ENCODE results near the gene VAMP2.
A peak's percentile ranks its signal among the peaks of the same experiment; 100 is the strongest.

Gene VAMP2

GRCh38 chr17:8204761-8205555 lies 42.2 kb upstream of the VAMP2 start:
- no CpG with 5 or more reads among the region's 19 CpGs for WGBS (ENCODE audit: extremely low coverage, insufficient coverage, insufficient read length)
- H3K27me3 ChIP-seq (ENCODE audit: insufficient read depth, low read length), result no peaks in the 10 kb centered on the region

GRCh38 chr17:8192070-8192815 lies 29.5 kb upstream of the VAMP2 start:
- H3K27me3 ChIP-seq (ENCODE audit: insufficient read depth, low read length), result no peaks in the 10 kb centered on the region
- H2BK12ac ChIP-seq (ENCODE audit: low read length), result no peak overlapping the region
- H3K9ac ChIP-seq (ENCODE audit: low read length), result no peak overlapping the region
- H3K36me3 ChIP-seq (ENCODE audit: control insufficient read depth in 1 of 2, insufficient read depth in 2 of 2, low read length in 2 of 2), result no peaks in the 10 kb centered on the region
- peak overlapping the region; percentile 17 for H4K12ac ChIP-seq (ENCODE audit: low read depth, low read length)
- peak overlapping the region; percentile 21 for H2AFZ ChIP-seq (ENCODE audit: insufficient read depth, low read length, poor library complexity)
- H2BK120ac ChIP-seq (ENCODE audit: insufficient read depth, low read length, poor library complexity), result no peak overlapping the region
- no peak overlapping the region for H3K4me3 ChIP-seq (ENCODE audit: low read depth, low read length)
- no CpG with 5 or more reads among the region's 12 CpGs for WGBS (ENCODE audit: extremely low coverage, insufficient coverage, insufficient read length)
- H4K8ac ChIP-seq (ENCODE audit: low read depth, low read length), result peak overlapping the region; percentile 71
- peaks cover 3% of the 10 kb centered on the region for H3K79me2 ChIP-seq (ENCODE audit: control insufficient read depth, insufficient read depth, low read length, poor library complexity)
- peaks cover 9% of the 10 kb centered on the region for H3K79me1 ChIP-seq (ENCODE audit: low read length)
- H2BK5ac ChIP-seq (ENCODE audit: low read depth, low read length, poor library complexity), result no peak overlapping the region
- peak overlapping the region; percentile 17 for H4K91ac ChIP-seq (ENCODE audit: low read depth, low read length)
- H3K4me1 ChIP-seq (ENCODE audit: control insufficient read depth in 1 of 2, insufficient read depth in 2 of 2, low read length in 2 of 2), result peaks cover 20 to 24% of the 10 kb centered on the region in 2 experiments
- H3K4me2 ChIP-seq (ENCODE audit: low read length), result peak overlapping the region; percentile 56
- no peak overlapping the region for H3K23ac ChIP-seq (ENCODE audit: low read length)
- peak overlapping the region; percentile 5 for H3K4ac ChIP-seq (ENCODE audit: low read depth, low read length)
- H3K14ac ChIP-seq (ENCODE audit: low read length), result no peak overlapping the region
- H3K9me3 ChIP-seq (ENCODE audit: insufficient read depth, low read depth, low read length), result no peaks in the 10 kb centered on the region
- H3K18ac ChIP-seq (ENCODE audit: low read length), result no peak overlapping the region
- H3K27ac ChIP-seq (ENCODE audit: low read depth, low read length), result peak overlapping the region; percentile 35
- H2AK5ac ChIP-seq (ENCODE audit: low read length), result peak overlapping the region; percentile 40
- DNase-seq, result peak; percentile 90 to 94

More at GRCh38 chr17:8204761-8205555, 42.2 kb upstream of the VAMP2 start:
- peak overlapping the region; percentile 34 for H3K4me3 ChIP-seq (ENCODE audit: low read depth, low read length)
- H2BK12ac ChIP-seq (ENCODE audit: low read length), result no peak overlapping the region
- no peak overlapping the region for H4K8ac ChIP-seq (ENCODE audit: low read depth, low read length)
- no peak overlapping the region for H2AFZ ChIP-seq (ENCODE audit: insufficient read depth, low read length, poor library complexity)
- no peak overlapping the region for H3K4ac ChIP-seq (ENCODE audit: low read depth, low read length)
- H3K9ac ChIP-seq (ENCODE audit: low read length), result no peak overlapping the region
- H3K9me3 ChIP-seq (ENCODE audit: insufficient read depth, low read depth, low read length), result peaks cover 3% of the 10 kb centered on the region
- peaks cover under 1% of the 10 kb centered on the region for H3K79me2 ChIP-seq (ENCODE audit: control insufficient read depth, insufficient read depth, low read length, poor library complexity)
- no peak overlapping the region for H3K18ac ChIP-seq (ENCODE audit: low read length)
- H3K79me1 ChIP-seq (ENCODE audit: low read length), result peaks cover under 1% of the 10 kb centered on the region
- DNase-seq, result no peak
- H3K4me1 ChIP-seq (ENCODE audit: control insufficient read depth in 1 of 2, insufficient read depth in 2 of 2, low read length in 2 of 2), result peaks cover 0 to 4% of the 10 kb centered on the region in 2 experiments
- no peak overlapping the region for H3K23ac ChIP-seq (ENCODE audit: low read length)
- H4K12ac ChIP-seq (ENCODE audit: low read depth, low read length), result no peak overlapping the region
- no peak overlapping the region for H2BK5ac ChIP-seq (ENCODE audit: low read depth, low read length, poor library complexity)
- H2AK5ac ChIP-seq (ENCODE audit: low read length), result no peak overlapping the region
- peaks cover 35 to 37% of the 10 kb centered on the region in 2 experiments for H3K36me3 ChIP-seq (ENCODE audit: control insufficient read depth in 1 of 2, insufficient read depth in 2 of 2, low read length in 2 of 2)
- no peak overlapping the region for H2BK120ac ChIP-seq (ENCODE audit: insufficient read depth, low read length, poor library complexity)
- H3K14ac ChIP-seq (ENCODE audit: low read length), result no peak overlapping the region
- no peak overlapping the region for H3K27ac ChIP-seq (ENCODE audit: low read depth, low read length)
- no peak overlapping the region for H3K4me2 ChIP-seq (ENCODE audit: low read length)
- H4K91ac ChIP-seq (ENCODE audit: low read depth, low read length), result no peak overlapping the region

- Histone ChIP-seq H3K4me2 (ENCODE audit: low read length) (peak overlapping the region; percentile 55), H3K79me1 (ENCODE audit: low read length) (peaks cover 9% of the 10 kb centered on the region), H3K23ac (ENCODE audit: low read length) (no peak overlapping the region), H3K14ac (ENCODE audit: low read length) (no peak overlapping the region), H4K12ac (ENCODE audit: low read depth, low read length) (peak overlapping the region; percentile 38), H2AFZ (ENCODE audit: insufficient read depth, low read length, poor library complexity) (peak overlapping the region; percentile 91), H3K27me3 (ENCODE audit: insufficient read depth, low read length) (no peaks in the 10 kb centered on the region), H3K36me3 (ENCODE audit: control insufficient read depth in 1 of 2, insufficient read depth in 2 of 2, low read length in 2 of 2) (no peaks in the 10 kb centered on the region), H3K9ac (ENCODE audit: low read length) (no peak overlapping the region), H3K79me2 (ENCODE audit: control insufficient read depth, insufficient read depth, low read length, poor library complexity) (peaks cover 3% of the 10 kb centered on the region), H3K9me3 (ENCODE audit: insufficient read depth, low read depth, low read length) (no peaks in the 10 kb centered on the region), H2BK5ac (ENCODE audit: low read depth, low read length, poor library complexity) (peak overlapping the region; percentile 4), H3K18ac (ENCODE audit: low read length) (no peak overlapping the region), H4K91ac (ENCODE audit: low read depth, low read length) (peak overlapping the region; percentile 81), H4K8ac (ENCODE audit: low read depth, low read length) (peak overlapping the region; percentile 83), H2BK120ac (ENCODE audit: insufficient read depth, low read length, poor library complexity) (no peak overlapping the region), H3K4me1 (ENCODE audit: control insufficient read depth in 1 of 2, insufficient read depth in 2 of 2, low read length in 2 of 2) (peaks cover 20 to 24% of the 10 kb centered on the region in 2 experiments), H3K27ac (ENCODE audit: low read depth, low read length) (no peak overlapping the region), H3K4ac (ENCODE audit: low read depth, low read length) (no peak overlapping the region), H2AK5ac (ENCODE audit: low read length) (no peak overlapping the region), H2BK12ac (ENCODE audit: low read length) (peak overlapping the region; percentile 37), H3K4me3 (ENCODE audit: low read depth, low read length) (no peak overlapping the region)
- WGBS (ENCODE audit: extremely low coverage, insufficient coverage, insufficient read length), result no CpG with 5 or more reads among the region's 6 CpGs
- DNase-seq, result no peak
Measured at GRCh38 chr17:8190506-8190905, 27.8 kb upstream of the VAMP2 start.

- Histone ChIP-seq H3K23ac (ENCODE audit: low read length) (no peak within 1 kb of the TSS), H3K4me3 (ENCODE audit: low read depth, low read length) (peak within 1 kb of the TSS; percentile 80), H3K36me3 (ENCODE audit: control insufficient read depth in 1 of 2, insufficient read depth in 2 of 2, low read length in 2 of 2) (no peaks in the 10 kb centered on the region), H3K9ac (ENCODE audit: low read length) (peak within 1 kb of the TSS; percentile 60), H4K12ac (ENCODE audit: low read depth, low read length) (peak within 1 kb of the TSS; percentile 69), H3K79me2 (ENCODE audit: control insufficient read depth, insufficient read depth, low read length, poor library complexity) (peaks cover 3% of the 10 kb centered on the region), H3K9me3 (ENCODE audit: insufficient read depth, low read depth, low read length) (no peaks in the 10 kb centered on the region), H2BK5ac (ENCODE audit: low read depth, low read length, poor library complexity) (peak within 1 kb of the TSS; percentile 52), H3K4me1 (ENCODE audit: control insufficient read depth in 1 of 2, insufficient read depth in 2 of 2, low read length in 2 of 2) (peaks cover 20 to 24% of the 10 kb centered on the region in 2 experiments), H4K91ac (ENCODE audit: low read depth, low read length) (peak within 1 kb of the TSS; percentile 81), H3K79me1 (ENCODE audit: low read length) (peaks cover 9% of the 10 kb centered on the region), H3K27ac (ENCODE audit: low read depth, low read length) (peak within 1 kb of the TSS; percentile 79), H3K4ac (ENCODE audit: low read depth, low read length) (peak within 1 kb of the TSS; percentile 37), H2BK120ac (ENCODE audit: insufficient read depth, low read length, poor library complexity) (peak within 1 kb of the TSS; percentile 57), H3K27me3 (ENCODE audit: insufficient read depth, low read length) (no peaks in the 10 kb centered on the region), H3K18ac (ENCODE audit: low read length) (peak within 1 kb of the TSS; percentile 81), H2AFZ (ENCODE audit: insufficient read depth, low read length, poor library complexity) (peak within 1 kb of the TSS; percentile 91), H4K8ac (ENCODE audit: low read depth, low read length) (peak within 1 kb of the TSS; percentile 83), H2AK5ac (ENCODE audit: low read length) (no peak within 1 kb of the TSS), H3K4me2 (ENCODE audit: low read length) (peak within 1 kb of the TSS; percentile 82), H3K14ac (ENCODE audit: low read length) (peak within 1 kb of the TSS; percentile 79), H2BK12ac (ENCODE audit: low read length) (peak within 1 kb of the TSS; percentile 37)
- DNase-seq, result peak; percentile 95 to 97
- WGBS (ENCODE audit: extremely low coverage, insufficient coverage, insufficient read length), result no CpG with 5 or more reads among the region's 70 CpGs
Measured at GRCh38 chr17:8189711-8190477, 27.1 kb upstream of the VAMP2 start, which contains the start of gene BORCS6. BORCS6 (minus strand) TSS chr17:8190180; CDS start chr17:8190140, 40 bp downstream.
